ENCODE data around the gene HAO1.

- TF ChIP-seq ZNF280B (CRISPR knock-in tag; IDR thresholded peaks at IDR 0.05) (no peak), ZNF77 (CRISPR knock-in tag; IDR thresholded peaks at IDR 0.05) (no peak), POLR2A (conservative IDR thresholded peaks at IDR 0.05) (no peak), RFX5 (IDR thresholded peaks at IDR 0.05; ENCODE audit: low read depth, low read length) (no peak), CTCF (IDR thresholded peaks at IDR 0.05 in 2 of 3, conservative IDR thresholded peaks at IDR 0.05 in 1 of 3; ENCODE audit: insufficient read depth in 2 of 3, low read depth in 1 of 3, low read length in 3 of 3) (no peak), ASH1L (IDR thresholded peaks at IDR 0.05; ENCODE audit: borderline replicate concordance, low read depth, partially characterized antibody) (no peak), CREB1 (IDR thresholded peaks at IDR 0.05) (no peak), CREB1 (CRISPR knock-in tag; IDR thresholded peaks at IDR 0.05) (no peak), MGA (IDR thresholded peaks at IDR 0.05) (no peak), ESRRA (IDR thresholded peaks at IDR 0.05; ENCODE audit: borderline replicate concordance, low read depth) (no peak), SP1 (CRISPR knock-in tag; IDR thresholded peaks at IDR 0.05) (no peak), CBX5 (IDR thresholded peaks at IDR 0.05; ENCODE audit: borderline replicate concordance, low read depth) (no peak), MXD1 (CRISPR knock-in tag; IDR thresholded peaks at IDR 0.05; ENCODE audit: borderline replicate concordance, poor library complexity, severe bottlenecking) (no peak), TCF7 (IDR thresholded peaks at IDR 0.05; ENCODE audit: borderline replicate concordance) (no peak), SNRNP70 (optimal IDR thresholded peaks at IDR 0.05; ENCODE audit: low read depth, low read length) (no peak)
Measured at GRCh38 chr20:7967199-7967844, 27.1 kb upstream of the HAO1 start.

Data from K562 (cell line).